ENCODE measurements around the gene FKBP10.

Gene FKBP10

GRCh38 chr17:41796121-41796895 is 16.5 kb upstream of the FKBP10 start:
- in situ Hi-C loops (cut with MboI; ENCODE audit: low sequenced_read_pairs, unreplicated experiment) = no loop called here
- no peak for DNase-seq (ENCODE audit: low spot score)
- TF ChIP-seq CTCF (IDR thresholded peaks at IDR 0.05; ENCODE audit: borderline replicate concordance, control extremely low read depth, extremely low read depth, insufficient read depth, missing control alignments) = no peak

- no peak for TF ChIP-seq CTCF (IDR thresholded peaks at IDR 0.05; ENCODE audit: borderline replicate concordance, control extremely low read depth, extremely low read depth, insufficient read depth, missing control alignments)
- in situ Hi-C loops (cut with MboI; ENCODE audit: low sequenced_read_pairs, unreplicated experiment) = no loop called here
- DNase-seq (ENCODE audit: low spot score) = no peak
Measured at GRCh38 chr17:41797377-41797776, 15.4 kb upstream of the FKBP10 start.

- no peak for TF ChIP-seq CTCF (IDR thresholded peaks at IDR 0.05; ENCODE audit: borderline replicate concordance, control extremely low read depth, extremely low read depth, insufficient read depth, missing control alignments)
- in situ Hi-C loops (cut with MboI; ENCODE audit: low sequenced_read_pairs, unreplicated experiment) = no loop called here
- DNase-seq (ENCODE audit: low spot score) = no peak
Measured at GRCh38 chr17:41799366-41799765, 13.4 kb upstream of the FKBP10 start.

GRCh38 chr17:41800601-41801373 is 12.0 kb upstream of the FKBP10 start:
- in situ Hi-C loops (cut with MboI; ENCODE audit: low sequenced_read_pairs, unreplicated experiment) = loop anchor here (10.0 kb wide), 1 partner anchor 66 kb away; the partner anchor contains the start of gene HAP1
- TF ChIP-seq CTCF (IDR thresholded peaks at IDR 0.05; ENCODE audit: borderline replicate concordance, control extremely low read depth, extremely low read depth, insufficient read depth, missing control alignments) = no peak
- no peak for DNase-seq (ENCODE audit: low spot score)

- in situ Hi-C loops (cut with MboI; ENCODE audit: low sequenced_read_pairs, unreplicated experiment) = loop anchor here (10.0 kb wide), 1 partner anchor 67 kb away; the partner anchor contains the start of gene HAP1
- DNase-seq (ENCODE audit: low spot score) = peak; percentile 89
Measured at GRCh38 chr17:41801374-41802271, 11.2 kb upstream of the FKBP10 start.

More at GRCh38 chr17:41801374-41802271, 11.2 kb upstream of the FKBP10 start:
- TF ChIP-seq CTCF (IDR thresholded peaks at IDR 0.05; ENCODE audit: borderline replicate concordance, control extremely low read depth, extremely low read depth, insufficient read depth, missing control alignments) = peak; percentile 95

All from GM13976 (cell line).